ENCODE measurements around the gene MON1A. TPM values are rescaled to one million over a fixed set of nuclear protein-coding genes. Genes with fewer than 3 reads are reported as not detected.

Gene MON1A
- total and polyA plus RNA-seq, 2 experiments from 2014 or later = 6.4 to 12.1 TPM

GRCh38 chr3:49952924-49953323, 23.3 kb upstream of the MON1A start:
- TF ChIP-seq EZH2 (IDR thresholded peaks at IDR 0.05; ENCODE audit: low read depth, unreplicated experiment) (no peak), EZH2phosphoT487 (IDR thresholded peaks at IDR 0.05; ENCODE audit: unreplicated experiment) (no peak), JUNB (IDR thresholded peaks at IDR 0.05; ENCODE audit: unreplicated experiment) (no peak), ZNF114 (CRISPR knock-in tag; IDR thresholded peaks at IDR 0.05) (no peak), NANOG (IDR thresholded peaks at IDR 0.05; ENCODE audit: borderline replicate concordance) (no peak), REST (IDR thresholded peaks at IDR 0.05; ENCODE audit: unreplicated experiment) (no peak), ZNF331 (CRISPR knock-in tag; IDR thresholded peaks at IDR 0.05; ENCODE audit: low read depth) (no peak)

GRCh38 chr3:49942651-49943050, 13.0 kb upstream of the MON1A start:
- no peak overlapping the region for H3K4me2 ChIP-seq
- H3K36me3 ChIP-seq (ENCODE audit: insufficient read depth) = peaks cover 3% of the 10 kb centered on the region; the same call in 1 of the 2 replicates
- TF ChIP-seq EZH2phosphoT487 (IDR thresholded peaks at IDR 0.05; ENCODE audit: unreplicated experiment) (no peak), STAT1 (IDR thresholded peaks at IDR 0.05; ENCODE audit: unreplicated experiment) (no peak), ETS1 (IDR thresholded peaks at IDR 0.05) (no peak), CTCF (conservative IDR thresholded peaks at IDR 0.05; ENCODE audit: low read depth in 2 of 2) (no peak), ZNF114 (CRISPR knock-in tag; IDR thresholded peaks at IDR 0.05) (no peak), REST (IDR thresholded peaks at IDR 0.05; ENCODE audit: unreplicated experiment) (no peak), POLR2AphosphoS5 (IDR thresholded peaks at IDR 0.05; ENCODE audit: low read depth) (no peak), CREB1 (CRISPR knock-in tag; IDR thresholded peaks at IDR 0.05; ENCODE audit: low read depth) (no peak), NANOG (IDR thresholded peaks at IDR 0.05; ENCODE audit: borderline replicate concordance) (no peak)

More at GRCh38 chr3:49952924-49953323, 23.3 kb upstream of the MON1A start:
- Histone ChIP-seq H3K79me2 (replicated peaks; ENCODE audit: insufficient read depth) (peaks cover 100% of the 10 kb centered on the region), H3K4me3 (no peak overlapping the region), H4K20me1 (replicated peaks; ENCODE audit: insufficient read depth) (peaks cover 56% of the 10 kb centered on the region), H3K4me2 (no peak overlapping the region), H3K9me2 (ENCODE audit: insufficient read depth) (no peaks in the 10 kb centered on the region), H3F3A (replicated peaks; ENCODE audit: low read depth) (no peaks in the 10 kb centered on the region), H3K36me3 (ENCODE audit: insufficient read depth) (no peaks in the 10 kb centered on the region), H3K27me3 (ENCODE audit: insufficient read depth) (no peaks in the 10 kb centered on the region), H3K4me1 (ENCODE audit: insufficient read depth) (no peaks in the 10 kb centered on the region), H2AFZ (no peak overlapping the region), H3K27ac (ENCODE audit: low read depth) (no peak overlapping the region)
- Mint-ChIP-seq H3K27me3 (ENCODE audit: insufficient read depth, low read depth, poor library complexity) (peaks cover 6% of the 10 kb centered on the region), H3K27ac (no peak overlapping the region), H3K4me3 (no peak overlapping the region), H3K9me3 (no peaks in the 10 kb centered on the region), H3K36me3 (ENCODE audit: low read depth) (peaks cover 7% of the 10 kb centered on the region), H3K4me1 (no peaks in the 10 kb centered on the region)
- ATAC-seq (no peak), DNase-seq (ENCODE audit: low spot score) (no peak)

More at GRCh38 chr3:49942651-49943050, 13.0 kb upstream of the MON1A start:
- Histone ChIP-seq H3K4me1 (ENCODE audit: insufficient read depth) (no peaks in the 10 kb centered on the region), H2AFZ (no peak overlapping the region), H3K79me2 (replicated peaks; ENCODE audit: insufficient read depth) (peaks cover 73% of the 10 kb centered on the region), H3K27me3 (ENCODE audit: insufficient read depth) (no peaks in the 10 kb centered on the region), H4K20me1 (replicated peaks; ENCODE audit: insufficient read depth) (peaks cover 42% of the 10 kb centered on the region), H3K27ac (ENCODE audit: low read depth) (no peak overlapping the region), H3F3A (replicated peaks; ENCODE audit: low read depth) (peaks cover 4% of the 10 kb centered on the region; the same call in 1 of the 2 replicates), H3K4me3 (no peak overlapping the region), H3K9me2 (ENCODE audit: insufficient read depth) (no peaks in the 10 kb centered on the region)
- H3K36me3 Mint-ChIP-seq (ENCODE audit: low read depth) = peaks cover 22% of the 10 kb centered on the region
- H3K4me3 Mint-ChIP-seq = no peak overlapping the region
- no peak overlapping the region for H3K27ac Mint-ChIP-seq
- no peak for ATAC-seq
- no peaks in the 10 kb centered on the region for H3K4me1 Mint-ChIP-seq
- peaks cover 14% of the 10 kb centered on the region for H3K27me3 Mint-ChIP-seq (ENCODE audit: insufficient read depth, low read depth, poor library complexity)
- no peak for DNase-seq (ENCODE audit: low spot score)
- H3K9me3 Mint-ChIP-seq = no peaks in the 10 kb centered on the region

Measured in GM23338 (cell line).